ENCODE data around the gene PHACTR2. TPM values are rescaled to one million over a fixed set of nuclear protein-coding genes. Genes with fewer than 3 reads are reported as not detected.

Gene PHACTR2
- total and polyA plus RNA-seq, 11 donors: 10.2 to 101 (median 67.9) TPM

DNA sequence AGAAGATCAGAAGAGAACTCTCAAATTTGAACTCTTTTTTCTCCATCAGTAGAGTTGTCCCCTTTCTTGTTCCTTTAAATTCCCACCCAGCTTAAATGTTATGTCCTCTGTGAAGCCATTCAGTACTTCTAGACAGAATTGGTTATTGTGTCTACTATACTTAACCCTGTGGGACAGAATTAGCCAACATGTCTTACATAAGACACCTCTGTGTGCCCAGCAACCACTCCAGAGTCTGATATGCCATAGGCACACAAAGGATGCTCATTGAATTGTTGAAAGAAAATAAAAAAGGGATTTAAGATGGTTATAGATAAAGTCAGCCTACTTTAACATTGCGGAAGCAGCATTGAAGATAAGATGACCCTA lies 88.4 kb downstream of the PHACTR2 start:
- ATAC-seq (no peak), DNase-seq (no peak)
- H3K9me3 ChIP-seq: no peaks in the 10 kb centered on the region
- H3K27me3 ChIP-seq: no peaks in the 10 kb centered on the region
- no peaks in the 10 kb centered on the region for H3K4me1 ChIP-seq
- no peak for TF ChIP-seq CTCF (IDR thresholded peaks at IDR 0.05)
- TF ChIP-seq POLR2A (IDR thresholded peaks at IDR 0.05): no peak
- intact Hi-C loops (cut with DNase I): no loop called here
- H3K36me3 ChIP-seq: peaks cover 0 to 80% (median 55%) of the 10 kb centered on the region in 9 donors
- no peak overlapping the region for H3K27ac ChIP-seq
- H3K4me3 ChIP-seq: no peak overlapping the region
- WGBS, 4 donors: 95 to 100% (median 98%) methylated on average over 1 of the region's 1 CpG

DNA sequence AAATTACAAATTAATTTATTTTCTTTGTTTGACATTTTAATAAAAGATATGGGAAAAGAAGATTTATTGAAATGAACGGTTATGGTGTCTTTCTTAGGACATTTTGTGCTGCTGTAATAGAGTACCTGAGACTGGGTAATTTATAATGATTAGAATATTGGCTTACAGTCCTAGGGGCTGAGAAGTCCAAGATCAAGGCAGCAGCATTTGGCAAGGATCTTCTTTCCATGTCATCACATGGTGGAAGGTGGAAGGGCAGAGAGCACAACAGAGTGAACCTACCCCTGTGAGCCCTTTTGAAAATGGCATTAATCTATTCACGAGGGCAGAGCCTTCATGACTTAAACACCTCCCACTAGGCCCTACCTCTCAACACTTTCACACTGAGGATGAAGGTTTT lies 89.7 kb downstream of the PHACTR2 start:
- H3K27me3 ChIP-seq: no peaks in the 10 kb centered on the region
- peaks cover 0 to 9% (median 0%) of the 10 kb centered on the region in 12 donors for H3K4me1 ChIP-seq
- peaks cover 0 to 78% (median 49%) of the 10 kb centered on the region in 9 donors for H3K36me3 ChIP-seq
- 95 to 96% (median 96%) methylated on average over 2 of the region's 2 CpGs for WGBS, 4 donors
- no peaks in the 10 kb centered on the region for H3K9me3 ChIP-seq
- ATAC-seq: no peak
- intact Hi-C loops (cut with DNase I): no loop called here
- H3K4me3 ChIP-seq: no peak overlapping the region
- no peak overlapping the region for H3K27ac ChIP-seq
- no peak for DNase-seq
- TF ChIP-seq CTCF (IDR thresholded peaks at IDR 0.05) (no peak), POLR2A (IDR thresholded peaks at IDR 0.05) (no peak)

DNA sequence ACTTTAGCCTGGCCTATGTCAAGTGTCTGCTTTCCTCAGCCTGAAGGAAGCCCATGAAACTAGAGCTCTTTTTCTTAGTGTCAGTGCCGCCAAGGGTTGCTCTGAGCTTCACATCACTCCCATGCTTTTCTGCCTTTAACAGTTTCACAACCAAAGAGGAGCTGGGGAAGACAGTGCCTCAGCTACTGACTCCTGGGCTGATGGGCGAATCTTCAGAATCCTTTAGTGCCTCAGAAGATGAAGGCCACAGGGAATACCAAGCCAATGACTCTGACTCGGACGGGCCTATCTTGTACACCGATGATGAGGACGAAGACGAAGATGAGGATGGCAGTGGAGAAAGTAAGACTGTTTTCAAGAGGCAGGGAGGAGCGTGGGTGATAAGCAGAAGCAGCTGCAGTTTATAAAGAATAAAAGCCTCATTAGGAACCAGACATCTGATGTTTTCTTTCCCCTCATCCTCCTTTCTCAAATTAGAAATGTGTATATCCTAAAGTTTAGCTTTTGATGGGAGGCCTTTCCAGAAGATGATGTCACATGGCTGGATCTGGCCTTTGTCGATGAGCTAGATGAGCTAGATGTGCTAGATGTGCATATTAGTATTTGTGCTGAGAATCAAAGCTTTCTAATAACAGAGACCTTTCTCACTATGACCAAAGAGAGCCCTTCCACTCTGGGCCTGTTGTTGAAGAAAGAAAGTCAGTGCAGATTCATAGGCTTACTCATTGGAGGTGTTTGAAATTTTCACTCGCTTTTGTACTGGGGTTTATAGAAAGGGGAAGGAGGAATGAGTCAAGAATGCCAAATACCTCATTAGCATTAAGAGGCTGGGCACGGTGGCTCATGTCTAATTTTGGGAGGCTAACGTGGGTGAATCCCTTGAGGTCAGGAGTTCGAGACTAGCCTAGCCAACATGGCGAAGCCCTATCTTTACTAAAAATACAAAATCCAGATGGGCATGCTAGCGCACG lies 94.6 kb downstream of the PHACTR2 start:
- ATAC-seq: peak in 2 of 4 donors; percentile 28 to 38
- intact Hi-C loops (cut with DNase I): no loop called here
- DNase-seq: no peak
- Histone ChIP-seq H3K27ac (peak overlapping the region in 9 of 12 donors; percentile 4 to 64 (median 43)), H3K4me1 (peaks cover 0 to 40% (median 31%) of the 10 kb centered on the region in 12 donors), H3K9me3 (no peaks in the 10 kb centered on the region), H3K36me3 (peaks cover 0 to 78% (median 47%) of the 10 kb centered on the region in 9 donors), H3K4me3 (no peak overlapping the region), H3K27me3 (no peaks in the 10 kb centered on the region)
- WGBS, 4 donors: 75 to 81% (median 78%) methylated on average over 16 of the region's 16 CpGs
- TF ChIP-seq POLR2A (IDR thresholded peaks at IDR 0.05) (no peak), CTCF (IDR thresholded peaks at IDR 0.05) (no peak)

- DNase-seq: no peak
- TF ChIP-seq CTCF (IDR thresholded peaks at IDR 0.05) (no peak), POLR2A (IDR thresholded peaks at IDR 0.05) (no peak)
- peak overlapping the region in 11 of 12 donors; percentile 8 to 67 (median 43) for H3K27ac ChIP-seq
- 22 to 33% (median 24%) methylated on average over 5 of the region's 5 CpGs for WGBS, 4 donors
- intact Hi-C loops (cut with DNase I): no loop called here
- H3K4me3 ChIP-seq: no peak overlapping the region
- no peaks in the 10 kb centered on the region for H3K9me3 ChIP-seq
- ATAC-seq: peak in 1 of 4 donors; percentile 46
- peaks cover 0 to 74% (median 47%) of the 10 kb centered on the region in 9 donors for H3K36me3 ChIP-seq
- no peaks in the 10 kb centered on the region for H3K27me3 ChIP-seq
- peaks cover 0 to 42% (median 31%) of the 10 kb centered on the region in 12 donors for H3K4me1 ChIP-seq
Observed at GRCh38 chr6:143773506-143774150, 95.9 kb downstream of the PHACTR2 start.

Measured in heart left ventricle (tissue), 16 donors.